IMR-90 (cell line): Measurements from ENCODE around the gene WDR37. TPM values are rescaled to one million over a fixed set of nuclear protein-coding genes. Genes with fewer than 3 reads are reported as not detected.

Experiments used
- ATAC-seq: fragments of 200-7000 bp; cut with Tn5 transposase; 2 replicates; pipeline ENCODE4 v1.9.1; 2020; ENCODE audit warnings: low read depth, mild to moderate bottlenecking, moderate library complexity
- BruUV-seq: library from RNA; stranded (reverse); fragments of 400-500 nt; replicated peaks from 2 replicates; lab custom pipeline; 2021; lab: Mats Ljungman, UMichigan
- CTCF ChIA-PET: fragments of 300-600 bp; formaldehyde crosslinking; extraction: SDS; loops from one replicate; lab custom pipeline; 2021; ENCODE audit warnings: antibody characterized with exemption; lab: Yijun Ruan, JAX
- POLR2A ChIA-PET: fragments of 300-600 bp; sonication (Branson Sonifier 250); formaldehyde crosslinking; loops from one replicate; lab custom pipeline; 2022; ENCODE audit warnings: antibody characterized with exemption; ENCODE audit not compliant: unreplicated experiment; lab: Charles Lee
- DNase-seq: peaks from one replicate; pipeline ENCODE4 v3.0.0; 2013
- H2AFZ ChIP-seq: replicated peaks from 2 replicates; pipeline ENCODE3; 2013; ENCODE audit warnings: low read length, mild to moderate bottlenecking; ENCODE audit not compliant: poor library complexity
- H2AK5ac ChIP-seq: 2 replicates; pipeline ENCODE4 v1.6.1; 2013; ENCODE audit warnings: low read depth, low read length, inconsistent platforms
- H2AK9ac ChIP-seq: replicated peaks from 2 replicates; pipeline ENCODE3; 2013; ENCODE audit warnings: mild to moderate bottlenecking, low read depth, low read length, moderate library complexity; ENCODE audit not compliant: poor library complexity
- H2BK120ac ChIP-seq: 2 replicates; pipeline ENCODE4 v1.6.1; 2013; ENCODE audit warnings: low read depth, low read length, inconsistent platforms
- H2BK15ac ChIP-seq: 3 replicates; pipeline ENCODE4 v1.6.1; 2013; ENCODE audit warnings: low read depth, low read length, inconsistent platforms
- H2BK20ac ChIP-seq: 2 replicates; pipeline ENCODE4 v1.6.1; 2013; ENCODE audit warnings: low read depth, mild to moderate bottlenecking, inconsistent platforms, low read length, moderate library complexity
- H2BK5ac ChIP-seq: 2 replicates; pipeline ENCODE4 v1.6.1; 2013; ENCODE audit warnings: mild to moderate bottlenecking, low read depth, low read length, inconsistent platforms; ENCODE audit not compliant: poor library complexity, severe bottlenecking
- H3K14ac ChIP-seq: replicated peaks from 2 replicates; pipeline ENCODE4 v1.6.1; 2013; ENCODE audit warnings: low read depth, low read length, inconsistent platforms
- H3K18ac ChIP-seq: 2 replicates; pipeline ENCODE4 v1.6.1; 2013; ENCODE audit warnings: low read depth, low read length, control low read depth
- H3K23ac ChIP-seq: 2 replicates; pipeline ENCODE4 v1.6.1; 2013; ENCODE audit warnings: low read depth, low read length, inconsistent platforms
- H3K27ac ChIP-seq: 2 replicates; pipeline ENCODE4 v1.5.1; 2013; ENCODE audit warnings: mild to moderate bottlenecking, control low read depth, low read length; ENCODE audit not compliant: insufficient read depth
- H3K27me3 ChIP-seq: 2 replicates; pipeline ENCODE4 v1.6.1; 2013; ENCODE audit warnings: low read length; ENCODE audit not compliant: control insufficient read depth, insufficient read depth
- H3K36me3 ChIP-seq: 2 replicates; pipeline ENCODE4 v1.6.1; 2013; ENCODE audit warnings: low read length, mixed read lengths; ENCODE audit not compliant: control insufficient read depth, insufficient read depth
- H3K4ac ChIP-seq: 2 replicates; pipeline ENCODE4 v1.6.1; 2013; ENCODE audit warnings: low read depth, low read length, inconsistent platforms
- H3K4me1 ChIP-seq: 2 replicates; pipeline ENCODE4 v1.6.1; 2013; ENCODE audit warnings: low read length, mixed read lengths; ENCODE audit not compliant: control insufficient read depth, insufficient read depth
- H3K4me2 ChIP-seq: 2 replicates; pipeline ENCODE4 v1.6.1; 2013; ENCODE audit warnings: low read depth, mild to moderate bottlenecking, control low read depth, low read length, moderate library complexity
- H3K4me3 ChIP-seq: 2 replicates; pipeline ENCODE4 v1.5.1; 2013; ENCODE audit warnings: low read depth, mild to moderate bottlenecking, control low read depth, low read length, moderate library complexity; ENCODE audit not compliant: insufficient read depth
- H3K56ac ChIP-seq: 2 replicates; pipeline ENCODE4 v1.6.1; 2013; ENCODE audit warnings: low read length, inconsistent platforms; ENCODE audit not compliant: insufficient read depth; ENCODE audit errors: extremely low read depth
- H3K79me1 ChIP-seq, 2 experiments: 2 replicates each; pipeline ENCODE4 v1.6.1; 2013; ENCODE audit warnings: low read length in 2 of 2, inconsistent platforms in 1 of 2, low read depth in 1 of 2
- H3K9ac ChIP-seq: 2 replicates; pipeline ENCODE4 v1.6.1; 2013; ENCODE audit warnings: low read depth, low read length, control low read depth
- H3K9me1 ChIP-seq: 2 replicates; pipeline ENCODE4 v1.6.1; 2013; ENCODE audit warnings: low read length, inconsistent platforms; ENCODE audit not compliant: insufficient read depth
- H3K9me3 ChIP-seq: 2 replicates; pipeline ENCODE4 v1.6.1; 2013; ENCODE audit warnings: low read length; ENCODE audit not compliant: control insufficient read depth, insufficient read depth
- H4K20me1 ChIP-seq: 2 replicates; pipeline ENCODE4 v1.6.1; 2013; ENCODE audit warnings: low read length, inconsistent platforms; ENCODE audit not compliant: insufficient read depth
- H4K5ac ChIP-seq: 2 replicates; pipeline ENCODE4 v1.6.1; 2013; ENCODE audit warnings: mild to moderate bottlenecking, low read depth, low read length, control low read depth
- H4K8ac ChIP-seq, 2 experiments: 2 replicates each; pipeline ENCODE4 v1.6.1; 2013; ENCODE audit warnings: low read depth in 2 of 2, low read length in 2 of 2, control low read depth in 1 of 2, inconsistent platforms in 1 of 2
- H4K91ac ChIP-seq: 2 replicates; pipeline ENCODE4 v1.6.1; 2013; ENCODE audit warnings: low read depth, low read length, inconsistent platforms; ENCODE audit not compliant: insufficient read depth
- CEBPB ChIP-seq: IDR thresholded peaks from 2 replicates; pipeline ENCODE4 v1.6.1; 2012; ENCODE audit warnings: low read depth, low read length, improper control_type of control experiment
- ELK1 ChIP-seq: fragments of 150-350 bp; IDR thresholded peaks from 2 replicates; pipeline ENCODE4 v1.6.1; 2016; ENCODE audit warnings: low read depth, mild to moderate bottlenecking, low read length, moderate library complexity, borderline replicate concordance
- MAFK ChIP-seq: IDR thresholded peaks from 2 replicates; pipeline ENCODE4 v1.6.1; 2012; ENCODE audit warnings: low read depth, low read length, improper control_type of control experiment
- WGBS, 2 experiments: methylation state at CpG; one replicate each; pipeline versions ENCODE4 v1.1.5 to v1.1.7; 2013; ENCODE audit warnings: missing lambda C conversion rate in 2 of 2; ENCODE audit not compliant: insufficient read length in 1 of 2; ENCODE audit errors: extremely low coverage in 2 of 2; 5-methylcytosine and 5-hydroxymethylcytosine counted together
- dilution Hi-C: fragments of 300-500 bp; cut with HindIII; formaldehyde crosslinking; loops from one replicate; pipeline ENCODE4 v1.14.3; 2018; ENCODE audit warnings: low sequenced_read_pairs; ENCODE audit not compliant: unreplicated experiment
- in situ Hi-C: fragments of 300-500 bp; cut with MboI; formaldehyde crosslinking; loops from 3 replicates; pipeline ENCODE4 v1.14.3; 2019; ENCODE audit warnings: low sequenced_read_pairs, inconsistent platforms, mixed read lengths
- intact Hi-C: fragments of 100-400 bp; cut with micrococcal nuclease; formaldehyde crosslinking; loops from 2 replicates; pipeline ENCODE4 v1.10.0; 2022
- polyA plus RNA-seq, 3 experiments: library from polyadenylated mRNA; depleted of rRNA; stranded (reverse); fragments of >200 nt; gene quantifications; 2 replicates each; pipeline ENCODE4 v1.2.3, GENCODE V29; 2012; ENCODE audit warnings: low replicate concordance in 1 of 3
- total RNA-seq: library from RNA; depleted of rRNA; stranded (reverse); fragments of >200 nt; gene quantifications from 2 replicates; pipeline ENCODE4 v1.2.3, GENCODE V29; 2012

Gene WDR37
- total and polyA plus RNA-seq, 2 of the 4 experiments (the other 2 are of a cell fraction) = 12.7 to 14.5 TPM

- dilution Hi-C loops = no loop called here
Observed at GRCh38 chr10:1093696-1094095, 37.5 kb downstream of the WDR37 start.

More at GRCh38 chr10:1093696-1094095, 37.5 kb downstream of the WDR37 start:
- no peak overlapping the region for H3K56ac ChIP-seq
- no peak overlapping the region for H2AK5ac ChIP-seq
- H3K4me2 ChIP-seq = no peak overlapping the region
- H3K4ac ChIP-seq = no peak overlapping the region
- no peak overlapping the region for H2BK120ac ChIP-seq
- H4K8ac ChIP-seq = no peak overlapping the region
- BruUV-seq = no TSS peak
- TF ChIP-seq CEBPB (no peak), MAFK (peak; percentile 74), ELK1 (no peak)
- intact Hi-C loops (no loop called here), in situ Hi-C loops (no loop called here)
- H3K27ac ChIP-seq = no peak overlapping the region
- 90% methylated on average over 2 of the region's 9 CpGs; no CpG with 5 or more reads in 1 of the 2 experiments for WGBS, 2 experiments
- no peak overlapping the region for H2AFZ ChIP-seq
- no peak overlapping the region for H3K23ac ChIP-seq
- no peak overlapping the region for H3K18ac ChIP-seq
- no peak overlapping the region for H2BK15ac ChIP-seq
- ChIA-PET POLR2A (no interaction called here), CTCF (no interaction called here)
- H3K79me1 ChIP-seq = peaks cover 10 to 14% of the 10 kb centered on the region in 2 experiments; a peak in 3 of 4 replicates
- H3K4me1 ChIP-seq = no peaks in the 10 kb centered on the region; the same call in 1 of the 2 replicates
- ATAC-seq (no peak), DNase-seq (no peak)
- H3K9me1 ChIP-seq = peaks cover 18% of the 10 kb centered on the region; the same call in 1 of the 2 replicates
- no peaks in the 10 kb centered on the region for H3K27me3 ChIP-seq
- no peak overlapping the region for H3K9ac ChIP-seq
- H3K9me3 ChIP-seq = no peaks in the 10 kb centered on the region
- H4K91ac ChIP-seq = no peak overlapping the region
- no peak overlapping the region for H2BK20ac ChIP-seq
- no peak overlapping the region for H2BK5ac ChIP-seq
- no peak overlapping the region for H4K5ac ChIP-seq
- H3K4me3 ChIP-seq = no peak overlapping the region
- no peak overlapping the region for H3K14ac ChIP-seq
- H2AK9ac ChIP-seq = no peak overlapping the region
- H3K36me3 ChIP-seq = peaks cover 53% of the 10 kb centered on the region
- H4K20me1 ChIP-seq = 0 out of 2 replicates have a peak, but pooled peaks cover 4% of the 10 kb centered on the region
